HCT116 (cell line): ENCODE results near the gene PLD4. TPM values are rescaled to one million over a fixed set of nuclear protein-coding genes. Genes with fewer than 3 reads are reported as not detected.

ENCODE experiments used
- ATAC-seq: fragments of 200-7000 bp; cut with Tn5 transposase; 2 replicates; pipeline ENCODE4 v1.9.1; 2020; ENCODE audit warnings: mild to moderate bottlenecking, moderate library complexity
- BruUV-seq: library from RNA; stranded (reverse); fragments of 400-500 nt; replicated peaks from 2 replicates; lab custom pipeline; 2021; lab: Mats Ljungman, UMichigan
- CTCF ChIA-PET: fragments of 300-600 bp; sonication (Branson Sonifier 250); formaldehyde crosslinking; loops from one replicate; lab custom pipeline; 2021; ENCODE audit warnings: antibody characterized with exemption; lab: Charles Lee
- POLR2A ChIA-PET: fragments of 300-600, 350-600 bp; sonication (Branson Sonifier 250); formaldehyde crosslinking; loops from one replicate; lab custom pipeline; 2021; ENCODE audit warnings: antibody characterized with exemption; lab: Charles Lee
- RAD21 ChIA-PET, 2 experiments: fragments of 300-600 bp; sonication (Branson Sonifier 250); formaldehyde crosslinking; loops; one replicate each; lab custom pipeline; 2023; ENCODE audit warnings: low total read pairs in 2 of 2; ENCODE audit not compliant: uncharacterized antibody in 2 of 2, unreplicated experiment in 2 of 2, low non-redundant PET in 1 of 2; lab: Charles Lee
- DNase-seq: peaks from one replicate; pipeline ENCODE4 v3.0.0-alpha.2; 2010; ENCODE audit warnings: low read depth, low spot score
- H2AFZ ChIP-seq: fragments of 200-600 bp; shearing (Covaris generic), sonication (generic); 2 replicates; pipeline ENCODE4 v1.6.1; 2017; ENCODE audit warnings: low read depth, mixed run types, mixed read lengths, antibody characterized with exemption, low read length; ENCODE audit not compliant: poor library complexity, severe bottlenecking
- H3K27ac ChIP-seq: 2 replicates; pipeline ENCODE4 v1.5.1; 2012; ENCODE audit warnings: low read depth, low read length
- H3K27me3 ChIP-seq: fragments of 200-600 bp; sonication (generic); 2 replicates; pipeline ENCODE4 v1.6.1; 2016; ENCODE audit warnings: mixed run types, low read length, mixed read lengths; ENCODE audit not compliant: insufficient read depth
- H3K36me3 ChIP-seq, 2 experiments: fragments of 200-500 bp in 1 of 2; fragments of 200-600 bp in 1 of 2; sonication (Bioruptor generic) in 1 of 2; sonication (generic) in 1 of 2; 2 replicates each; pipeline versions ENCODE4 v1.5.1 to v1.6.1; 2014 to 2016; ENCODE audit warnings: low read length in 2 of 2, inconsistent platforms in 1 of 2, mixed read lengths in 1 of 2, mixed run types in 1 of 2; ENCODE audit not compliant: insufficient read depth in 2 of 2, control insufficient read depth in 1 of 2
- H3K4me1 ChIP-seq, 2 experiments: fragments of 200-600 bp in 1 of 2; sonication (generic) in 1 of 2; 2 replicates each; pipeline versions ENCODE4 v1.5.1 to v1.6.1; 2012 to 2017; ENCODE audit warnings: low read length in 2 of 2, inconsistent platforms in 1 of 2, mild to moderate bottlenecking in 1 of 2, mixed read lengths in 1 of 2, mixed run types in 1 of 2, moderate library complexity in 1 of 2; ENCODE audit not compliant: insufficient read depth in 2 of 2, control insufficient read depth in 1 of 2
- H3K4me2 ChIP-seq: fragments of 200-600 bp; sonication (generic); 2 replicates; pipeline ENCODE4 v1.6.1; 2017; ENCODE audit warnings: mixed run types, low read length, mixed read lengths
- H3K4me3 ChIP-seq, 2 experiments: fragments of 200-600 bp in 1 of 2; sonication (generic) in 1 of 2; replicated peaks in 1 of 2; 2 replicates each; pipeline ENCODE4 v1.5.1; 2011 to 2016; ENCODE audit warnings: low read length in 2 of 2, control low read depth in 1 of 2, low read depth in 1 of 2, mild to moderate bottlenecking in 1 of 2, mixed read lengths in 1 of 2, mixed run types in 1 of 2
- H3K79me2 ChIP-seq: fragments of 200-600 bp; sonication (generic); 2 replicates; pipeline ENCODE4 v1.6.1; 2017; ENCODE audit warnings: mild to moderate bottlenecking, mixed run types, low read length, moderate library complexity, mixed read lengths; ENCODE audit not compliant: insufficient read depth
- H3K9ac ChIP-seq: fragments of 200-600 bp; sonication (generic); 2 replicates; pipeline ENCODE4 v1.6.1; 2016; ENCODE audit warnings: low read length, mixed read lengths
- H3K9me2 ChIP-seq: fragments of 200-600 bp; sonication (generic), shearing (Covaris generic); 2 replicates; pipeline ENCODE4 v1.6.1; 2017; ENCODE audit warnings: mixed run types, mild to moderate bottlenecking, moderate library complexity; ENCODE audit not compliant: insufficient read depth
- H3K9me3 ChIP-seq, 2 experiments: fragments of 200-500 bp in 1 of 2; fragments of 200-600 bp in 1 of 2; sonication (Bioruptor generic) in 1 of 2; sonication (generic) in 1 of 2; 2 replicates each; pipeline ENCODE4 v1.6.1; 2014 to 2017; ENCODE audit warnings: low read length in 2 of 2, mixed read lengths in 2 of 2, inconsistent platforms in 1 of 2, low read depth in 1 of 2, mild to moderate bottlenecking in 1 of 2, mixed run types in 1 of 2, moderate library complexity in 1 of 2; ENCODE audit not compliant: control insufficient read depth in 1 of 2, insufficient read depth in 1 of 2
- H4K20me1 ChIP-seq: fragments of 200-600 bp; sonication (generic), shearing (Covaris generic); 2 replicates; pipeline ENCODE4 v1.6.1; 2017; ENCODE audit warnings: mixed run types, mild to moderate bottlenecking, moderate library complexity; ENCODE audit not compliant: insufficient read depth
- CEBPB ChIP-seq: IDR thresholded peaks from 2 replicates; pipeline ENCODE4 v1.6.1; 2012; ENCODE audit warnings: low read depth
- EGR1 ChIP-seq: IDR thresholded peaks from 2 replicates; pipeline ENCODE4 v1.6.1; 2012; ENCODE audit warnings: low read depth
- EZH2 ChIP-seq: fragments of 200-600 bp; sonication (generic); IDR thresholded peaks from 2 replicates; pipeline ENCODE4 v1.6.1; 2017; ENCODE audit warnings: antibody characterized with exemption, mixed run types
- EZH2phosphoT487 ChIP-seq: fragments of 200-600 bp; IDR thresholded peaks from 2 replicates; pipeline ENCODE4 v1.6.1; 2018; ENCODE audit warnings: antibody characterized with exemption, borderline replicate concordance
- FOSL1 ChIP-seq: IDR thresholded peaks from 2 replicates; pipeline ENCODE4 v1.6.1; 2012; ENCODE audit warnings: low read depth
- JUND ChIP-seq: IDR thresholded peaks from 2 replicates; pipeline ENCODE4 v1.6.1; 2012
- POLR2A ChIP-seq: IDR thresholded peaks from 2 replicates; pipeline ENCODE4 v1.7.0; 2011; ENCODE audit warnings: borderline replicate concordance; ENCODE audit not compliant: insufficient read depth, insufficient read length; ENCODE audit errors: extremely low read depth
- POLR2AphosphoS5 ChIP-seq: IDR thresholded peaks from 2 replicates; pipeline ENCODE4 v1.6.1; 2011; ENCODE audit warnings: mild to moderate bottlenecking, low read depth, low read length, moderate library complexity
- SIN3A ChIP-seq: IDR thresholded peaks from 2 replicates; pipeline ENCODE4 v1.6.1; 2012; ENCODE audit warnings: low read depth
- SP1 ChIP-seq: IDR thresholded peaks from 2 replicates; pipeline ENCODE4 v1.6.1; 2012; ENCODE audit warnings: low read depth
- SRF ChIP-seq: IDR thresholded peaks from 2 replicates; pipeline ENCODE4 v1.6.1; 2012; ENCODE audit warnings: low read depth
- YY1 ChIP-seq: IDR thresholded peaks from 2 replicates; pipeline ENCODE4 v1.6.1; 2011; ENCODE audit warnings: low read length, low read depth, moderate library complexity, mild to moderate bottlenecking; ENCODE audit not compliant: insufficient replicate concordance; ENCODE audit errors: extremely low read depth
- ZFX ChIP-seq: fragments of 450-650 bp; IDR thresholded peaks from 2 replicates; pipeline ENCODE4 v1.6.1; 2017
- ZNF274 ChIP-seq: fragments of 200-500 bp; sonication (Bioruptor generic); IDR thresholded peaks from 2 replicates; pipeline ENCODE4 v1.6.1; 2014; ENCODE audit warnings: mild to moderate bottlenecking, low read depth, low read length, inconsistent platforms
- intact Hi-C: fragments of 100-400 bp; cut with micrococcal nuclease; formaldehyde crosslinking; loops from 2 replicates; pipeline ENCODE4 v1.10.0; 2022
- total RNA-seq: library from RNA; stranded (reverse); gene quantifications from one replicate; pipeline ENCODE4 v1.2.1, GENCODE V29; 2021; ENCODE audit not compliant: unreplicated experiment
- TF ChIP-seq, protein P1 (sequence below): IDR thresholded peaks from 2 replicates; pipeline ENCODE4 v1.6.1; 2012; ENCODE audit warnings: low read depth
- TF ChIP-seq, protein P2 (sequence below): IDR thresholded peaks from 2 replicates; pipeline ENCODE4 v1.6.1; 2011; ENCODE audit warnings: mild to moderate bottlenecking, low read length, moderate library complexity; ENCODE audit not compliant: insufficient replicate concordance; ENCODE audit errors: extremely low read depth

Gene PLD4
- total RNA-seq, 1 experiment from 2014 or later, result 0.12 TPM

DNA sequence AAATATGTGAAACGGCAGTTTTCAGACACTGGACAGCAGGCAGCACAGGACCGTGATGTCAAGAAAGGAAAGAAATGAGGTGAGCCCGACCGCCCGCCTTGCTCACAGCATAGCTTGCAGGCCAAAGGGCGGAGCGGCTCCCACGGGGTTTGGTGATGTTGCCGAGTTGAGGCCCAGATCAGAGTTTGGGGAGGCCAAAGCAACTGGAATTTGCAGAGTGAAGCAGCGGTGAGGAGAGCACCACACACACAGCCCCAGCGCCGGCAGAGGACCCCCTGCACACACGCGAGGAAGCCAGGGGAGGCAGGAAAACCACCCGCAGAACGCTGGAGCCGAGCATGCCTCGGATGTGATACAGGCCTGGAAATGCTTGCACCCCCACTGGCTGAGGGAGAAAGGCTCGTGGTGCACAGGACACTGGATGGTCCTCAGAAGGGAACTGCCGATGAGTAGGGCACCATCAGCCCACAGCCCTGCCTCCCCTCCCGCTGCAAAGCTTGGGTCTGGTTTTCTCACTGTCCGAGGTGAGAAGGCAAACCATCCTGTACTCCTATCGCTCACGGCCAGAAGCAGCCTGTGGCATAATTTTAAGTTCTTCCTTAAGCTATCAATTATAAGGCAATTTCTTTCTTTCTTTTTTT lies 25.7 kb upstream of the PLD4 start:
- DNase-seq (no peak), ATAC-seq (no peak)
- H3K4me3 ChIP-seq, result no peak overlapping the region
- peaks cover 0 to 8% of the 10 kb centered on the region in 2 experiments; a peak in 1 of 4 replicates for H3K4me1 ChIP-seq
- H3K4me2 ChIP-seq, result no peak overlapping the region
- ChIA-PET CTCF (no interaction called here), RAD21 (no interaction called here), POLR2A (no interaction called here)
- H3K9ac ChIP-seq, result no peak overlapping the region
- no peaks in the 10 kb centered on the region for H4K20me1 ChIP-seq
- no peaks in the 10 kb centered on the region for H3K27me3 ChIP-seq
- H3K36me3 ChIP-seq, result no peaks in the 10 kb centered on the region
- TF ChIP-seq ZFX (no peak), POLR2AphosphoS5 (no peak), ZNF274 (no peak), SRF (no peak), SP1 (no peak), JUND (no peak), FOSL1 (no peak), EZH2 (no peak), SIN3A (no peak), POLR2A (no peak), EZH2phosphoT487 (no peak), CEBPB (no peak), YY1 (no peak)
- BruUV-seq, result no TSS peak
- H3K27ac ChIP-seq, result no peak overlapping the region
- intact Hi-C loops, result no loop called here
- no peak overlapping the region for H2AFZ ChIP-seq
- no peaks in the 10 kb centered on the region for H3K9me3 ChIP-seq
- H3K9me2 ChIP-seq, result no peaks in the 10 kb centered on the region
- H3K79me2 ChIP-seq, result no peaks in the 10 kb centered on the region

DNA sequence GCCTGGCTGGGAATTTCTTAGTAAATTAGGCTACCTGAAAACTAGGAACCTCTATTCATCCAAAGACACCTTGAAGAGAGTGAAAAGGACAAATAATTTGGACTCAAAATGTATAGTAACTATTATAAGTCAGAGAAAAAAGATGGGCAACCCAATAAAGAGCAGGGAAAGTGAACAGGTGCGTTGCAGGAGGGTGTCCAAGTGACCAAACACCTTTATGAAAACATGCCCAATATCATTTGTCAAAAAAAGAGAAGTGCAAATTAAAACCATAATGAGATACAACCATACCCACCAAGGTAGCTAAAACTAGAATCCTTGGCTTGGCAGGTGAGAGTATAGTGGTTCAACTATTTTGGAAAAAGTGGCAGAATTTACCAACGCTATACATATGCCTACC lies 24.9 kb upstream of the PLD4 start:
- no peak overlapping the region for H2AFZ ChIP-seq
- ChIA-PET CTCF (no interaction called here), POLR2A (no interaction called here), RAD21 (no interaction called here)
- no peaks in the 10 kb centered on the region for H4K20me1 ChIP-seq
- no peaks in the 10 kb centered on the region for H3K9me3 ChIP-seq
- H3K4me2 ChIP-seq, result no peak overlapping the region
- ATAC-seq (no peak), DNase-seq (no peak)
- H3K4me1 ChIP-seq, result peaks cover 0 to 8% of the 10 kb centered on the region in 2 experiments; a peak in 1 of 4 replicates
- no peak overlapping the region for H3K9ac ChIP-seq
- no peak overlapping the region for H3K27ac ChIP-seq
- H3K79me2 ChIP-seq, result no peaks in the 10 kb centered on the region
- H3K4me3 ChIP-seq, result no peak overlapping the region
- no TSS peak for BruUV-seq
- no peaks in the 10 kb centered on the region for H3K9me2 ChIP-seq
- H3K36me3 ChIP-seq, result no peaks in the 10 kb centered on the region
- H3K27me3 ChIP-seq, result peaks cover 5% of the 10 kb centered on the region; the same call in 1 of the 2 replicates
- intact Hi-C loops, result no loop called here
- TF ChIP-seq ZNF274 (no peak), SRF (no peak), EGR1 (no peak), YY1 (no peak), SIN3A (no peak), POLR2A (no peak), EZH2phosphoT487 (no peak)
- TF ChIP-seq, protein P1, sequence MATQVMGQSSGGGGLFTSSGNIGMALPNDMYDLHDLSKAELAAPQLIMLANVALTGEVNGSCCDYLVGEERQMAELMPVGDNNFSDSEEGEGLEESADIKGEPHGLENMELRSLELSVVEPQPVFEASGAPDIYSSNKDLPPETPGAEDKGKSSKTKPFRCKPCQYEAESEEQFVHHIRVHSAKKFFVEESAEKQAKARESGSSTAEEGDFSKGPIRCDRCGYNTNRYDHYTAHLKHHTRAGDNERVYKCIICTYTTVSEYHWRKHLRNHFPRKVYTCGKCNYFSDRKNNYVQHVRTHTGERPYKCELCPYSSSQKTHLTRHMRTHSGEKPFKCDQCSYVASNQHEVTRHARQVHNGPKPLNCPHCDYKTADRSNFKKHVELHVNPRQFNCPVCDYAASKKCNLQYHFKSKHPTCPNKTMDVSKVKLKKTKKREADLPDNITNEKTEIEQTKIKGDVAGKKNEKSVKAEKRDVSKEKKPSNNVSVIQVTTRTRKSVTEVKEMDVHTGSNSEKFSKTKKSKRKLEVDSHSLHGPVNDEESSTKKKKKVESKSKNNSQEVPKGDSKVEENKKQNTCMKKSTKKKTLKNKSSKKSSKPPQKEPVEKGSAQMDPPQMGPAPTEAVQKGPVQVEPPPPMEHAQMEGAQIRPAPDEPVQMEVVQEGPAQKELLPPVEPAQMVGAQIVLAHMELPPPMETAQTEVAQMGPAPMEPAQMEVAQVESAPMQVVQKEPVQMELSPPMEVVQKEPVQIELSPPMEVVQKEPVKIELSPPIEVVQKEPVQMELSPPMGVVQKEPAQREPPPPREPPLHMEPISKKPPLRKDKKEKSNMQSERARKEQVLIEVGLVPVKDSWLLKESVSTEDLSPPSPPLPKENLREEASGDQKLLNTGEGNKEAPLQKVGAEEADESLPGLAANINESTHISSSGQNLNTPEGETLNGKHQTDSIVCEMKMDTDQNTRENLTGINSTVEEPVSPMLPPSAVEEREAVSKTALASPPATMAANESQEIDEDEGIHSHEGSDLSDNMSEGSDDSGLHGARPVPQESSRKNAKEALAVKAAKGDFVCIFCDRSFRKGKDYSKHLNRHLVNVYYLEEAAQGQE, result no peak
- TF ChIP-seq, protein P2, sequence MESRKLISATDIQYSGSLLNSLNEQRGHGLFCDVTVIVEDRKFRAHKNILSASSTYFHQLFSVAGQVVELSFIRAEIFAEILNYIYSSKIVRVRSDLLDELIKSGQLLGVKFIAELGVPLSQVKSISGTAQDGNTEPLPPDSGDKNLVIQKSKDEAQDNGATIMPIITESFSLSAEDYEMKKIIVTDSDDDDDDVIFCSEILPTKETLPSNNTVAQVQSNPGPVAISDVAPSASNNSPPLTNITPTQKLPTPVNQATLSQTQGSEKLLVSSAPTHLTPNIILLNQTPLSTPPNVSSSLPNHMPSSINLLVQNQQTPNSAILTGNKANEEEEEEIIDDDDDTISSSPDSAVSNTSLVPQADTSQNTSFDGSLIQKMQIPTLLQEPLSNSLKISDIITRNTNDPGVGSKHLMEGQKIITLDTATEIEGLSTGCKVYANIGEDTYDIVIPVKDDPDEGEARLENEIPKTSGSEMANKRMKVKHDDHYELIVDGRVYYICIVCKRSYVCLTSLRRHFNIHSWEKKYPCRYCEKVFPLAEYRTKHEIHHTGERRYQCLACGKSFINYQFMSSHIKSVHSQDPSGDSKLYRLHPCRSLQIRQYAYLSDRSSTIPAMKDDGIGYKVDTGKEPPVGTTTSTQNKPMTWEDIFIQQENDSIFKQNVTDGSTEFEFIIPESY, result no peak
